ENCODE data around the gene DOCK3.
"Not testable (repeated sequence)": the region's sequence is repeated elsewhere in the genome, so short reads cannot be mapped to it uniquely, and the experiment has no call there.

Gene DOCK3

DNA sequence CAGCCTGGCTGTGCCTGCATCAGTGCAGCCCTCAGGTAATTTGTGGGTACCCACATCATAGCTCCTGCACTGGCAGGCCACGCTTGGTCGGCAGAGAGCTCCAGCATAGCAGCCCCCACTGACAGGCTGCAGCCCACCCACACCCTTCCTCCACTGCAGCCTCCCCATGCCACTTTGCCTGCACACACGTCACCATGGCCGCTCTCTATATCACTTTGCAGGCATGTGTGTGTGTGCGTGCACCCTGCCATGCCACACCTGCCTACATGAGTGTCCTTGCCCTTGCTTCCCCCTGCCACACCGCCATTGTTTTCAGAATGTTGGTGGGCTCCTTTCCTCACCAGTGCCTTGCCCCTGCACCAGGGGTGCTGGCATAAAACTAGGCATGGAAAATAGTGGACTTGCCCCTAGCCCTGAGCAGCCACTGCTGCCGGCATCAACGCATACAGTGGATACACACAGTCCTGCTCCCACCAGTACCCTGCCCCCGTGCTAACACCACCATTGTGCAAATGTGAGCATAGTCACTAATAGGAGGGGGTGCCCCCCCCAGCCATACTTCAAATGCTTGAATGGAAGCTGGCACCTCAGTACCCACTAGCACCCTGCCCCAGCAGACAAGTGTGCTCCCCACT, 431.6 kb downstream of the DOCK3 start:
- TF ChIP-seq, protein P1, sequence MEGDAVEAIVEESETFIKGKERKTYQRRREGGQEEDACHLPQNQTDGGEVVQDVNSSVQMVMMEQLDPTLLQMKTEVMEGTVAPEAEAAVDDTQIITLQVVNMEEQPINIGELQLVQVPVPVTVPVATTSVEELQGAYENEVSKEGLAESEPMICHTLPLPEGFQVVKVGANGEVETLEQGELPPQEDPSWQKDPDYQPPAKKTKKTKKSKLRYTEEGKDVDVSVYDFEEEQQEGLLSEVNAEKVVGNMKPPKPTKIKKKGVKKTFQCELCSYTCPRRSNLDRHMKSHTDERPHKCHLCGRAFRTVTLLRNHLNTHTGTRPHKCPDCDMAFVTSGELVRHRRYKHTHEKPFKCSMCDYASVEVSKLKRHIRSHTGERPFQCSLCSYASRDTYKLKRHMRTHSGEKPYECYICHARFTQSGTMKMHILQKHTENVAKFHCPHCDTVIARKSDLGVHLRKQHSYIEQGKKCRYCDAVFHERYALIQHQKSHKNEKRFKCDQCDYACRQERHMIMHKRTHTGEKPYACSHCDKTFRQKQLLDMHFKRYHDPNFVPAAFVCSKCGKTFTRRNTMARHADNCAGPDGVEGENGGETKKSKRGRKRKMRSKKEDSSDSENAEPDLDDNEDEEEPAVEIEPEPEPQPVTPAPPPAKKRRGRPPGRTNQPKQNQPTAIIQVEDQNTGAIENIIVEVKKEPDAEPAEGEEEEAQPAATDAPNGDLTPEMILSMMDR (IDR thresholded peaks at IDR 0.05; ENCODE audit: extremely low read depth, missing control alignments): no peak
- DNase-seq (ENCODE audit: low spot score): no peak

DNA sequence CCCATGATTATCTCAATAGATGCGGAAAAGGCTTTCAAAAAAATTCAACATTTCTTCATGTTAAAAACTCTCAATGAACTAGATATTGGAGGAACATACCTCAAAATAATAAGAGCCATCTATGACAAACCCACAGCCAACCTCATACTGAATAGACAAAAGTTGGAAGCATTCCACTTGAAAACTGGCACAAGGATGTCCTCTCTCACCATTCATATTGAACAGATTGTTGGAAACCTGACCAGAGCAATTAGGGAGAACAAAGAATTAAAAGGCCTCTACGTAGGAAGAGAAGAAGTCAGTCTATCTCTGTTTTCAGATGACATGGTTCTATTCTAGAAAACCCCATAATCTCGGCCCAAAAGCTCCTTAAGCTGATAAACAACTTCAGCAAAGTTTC, 435.9 kb downstream of the DOCK3 start:
- TF ChIP-seq, protein P1 (IDR thresholded peaks at IDR 0.05; ENCODE audit: extremely low read depth, missing control alignments): no peak
- DNase-seq (ENCODE audit: low spot score): no peak

DNA sequence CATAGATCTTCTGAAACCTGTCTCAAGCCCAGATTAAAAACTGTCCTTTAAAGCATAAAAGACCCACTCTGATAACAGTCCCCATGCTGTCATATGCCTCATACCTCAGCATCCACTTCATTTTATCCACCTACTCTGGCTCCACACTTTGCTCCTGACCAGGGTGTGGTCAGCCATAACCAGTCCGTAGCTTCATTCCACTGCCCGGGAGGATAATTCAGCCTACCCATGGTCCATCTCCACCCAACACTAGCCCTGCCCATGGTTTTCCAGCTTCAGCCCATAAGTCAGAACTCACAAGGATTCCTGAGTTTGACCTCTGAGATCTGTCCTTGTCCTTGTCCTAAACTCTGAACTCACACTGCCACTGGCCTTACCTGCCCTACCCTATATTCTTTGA, 448.2 kb downstream of the DOCK3 start:
- DNase-seq (ENCODE audit: low spot score): no peak
- TF ChIP-seq, protein P1 (IDR thresholded peaks at IDR 0.05; ENCODE audit: extremely low read depth, missing control alignments): no peak

DNA sequence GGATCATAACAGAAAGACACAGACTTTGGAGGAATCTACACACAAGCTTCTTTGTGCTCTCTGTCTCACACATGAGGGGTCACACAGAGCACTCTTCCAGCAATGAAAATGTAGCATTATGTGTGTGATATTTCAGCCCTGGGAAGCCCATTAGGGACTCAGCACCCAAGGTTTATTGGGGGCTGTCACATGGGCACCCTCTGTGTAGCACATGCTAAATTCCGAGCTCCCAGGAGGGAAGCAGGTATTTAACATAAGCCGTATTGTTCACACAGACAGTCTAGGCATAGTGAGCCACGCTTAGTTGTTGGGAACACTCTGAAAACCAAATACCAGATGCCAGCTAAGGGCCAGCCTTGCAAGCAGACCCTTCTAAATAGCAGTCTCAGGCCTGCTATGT, 448.8 kb downstream of the DOCK3 start:
- TF ChIP-seq, protein P1 (IDR thresholded peaks at IDR 0.05; ENCODE audit: extremely low read depth, missing control alignments): no peak
- no peak for DNase-seq (ENCODE audit: low spot score)

DNA sequence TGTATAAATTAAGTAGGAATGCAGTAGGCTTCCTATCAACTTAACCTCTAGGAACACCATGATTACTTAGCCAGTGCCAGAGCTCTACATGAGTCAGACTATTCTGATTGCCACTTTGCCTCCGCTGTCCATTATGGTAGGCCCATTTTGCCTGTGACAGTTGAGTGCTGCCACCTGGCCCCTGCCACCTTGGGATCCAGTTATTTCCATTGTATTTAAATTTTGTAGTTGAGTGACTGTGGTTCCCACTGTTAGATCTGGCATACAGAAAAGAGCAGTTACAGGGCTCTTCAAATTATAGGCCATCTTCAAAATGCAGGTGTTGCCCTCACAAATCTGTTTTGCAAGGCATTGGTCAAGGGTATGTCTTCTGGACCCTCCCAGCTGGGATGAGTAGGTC, 456.9 kb downstream of the DOCK3 start:
- not testable (repeated sequence) for DNase-seq (ENCODE audit: low spot score)

DNA sequence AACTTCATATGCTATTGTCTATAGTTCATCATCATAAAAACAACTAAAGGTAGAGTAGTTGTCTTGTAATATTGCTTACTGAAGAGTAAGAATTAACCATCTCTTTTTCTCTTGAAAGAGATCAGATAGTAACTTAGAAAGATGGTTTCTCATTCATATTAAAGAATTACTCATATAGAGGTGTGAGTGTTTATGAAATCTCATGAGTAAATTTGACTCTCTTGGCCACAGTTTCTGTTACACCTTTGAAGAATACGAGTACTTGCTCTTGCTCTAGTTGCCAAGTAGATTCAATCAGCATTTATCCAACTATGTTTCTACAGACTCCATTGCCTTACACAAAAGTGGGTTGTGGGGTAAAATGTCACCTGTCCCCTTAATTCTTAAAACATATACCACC, 463.0 kb downstream of the DOCK3 start:
- TF ChIP-seq, protein P1 (IDR thresholded peaks at IDR 0.05; ENCODE audit: extremely low read depth, missing control alignments): no peak

DNA sequence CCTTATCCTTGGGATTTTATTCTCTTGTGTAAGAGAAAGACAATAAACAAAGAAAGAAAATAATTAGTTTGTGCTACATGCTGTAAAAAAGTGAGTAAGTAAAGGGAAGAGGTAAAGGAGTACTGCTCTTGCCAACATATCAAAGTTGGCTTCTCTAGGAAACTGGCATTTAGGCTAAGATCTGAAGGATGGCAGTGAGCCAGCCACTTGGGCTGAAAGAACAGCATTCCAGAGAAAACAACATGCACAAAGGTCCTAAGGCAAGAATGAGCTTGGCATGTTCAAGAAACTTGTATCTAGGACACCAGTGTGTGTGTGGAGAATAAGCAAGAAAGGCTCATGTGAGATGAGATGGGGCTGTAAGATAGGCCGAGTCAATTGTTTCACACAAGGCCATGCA, 464.9 kb downstream of the DOCK3 start:
- DNase-seq (ENCODE audit: low spot score): no peak
- TF ChIP-seq, protein P1 (IDR thresholded peaks at IDR 0.05; ENCODE audit: extremely low read depth, missing control alignments): no peak

More for the DNA sequence above, 463.0 kb downstream of the DOCK3 start:
- no peak for DNase-seq (ENCODE audit: low spot score)

DNA sequence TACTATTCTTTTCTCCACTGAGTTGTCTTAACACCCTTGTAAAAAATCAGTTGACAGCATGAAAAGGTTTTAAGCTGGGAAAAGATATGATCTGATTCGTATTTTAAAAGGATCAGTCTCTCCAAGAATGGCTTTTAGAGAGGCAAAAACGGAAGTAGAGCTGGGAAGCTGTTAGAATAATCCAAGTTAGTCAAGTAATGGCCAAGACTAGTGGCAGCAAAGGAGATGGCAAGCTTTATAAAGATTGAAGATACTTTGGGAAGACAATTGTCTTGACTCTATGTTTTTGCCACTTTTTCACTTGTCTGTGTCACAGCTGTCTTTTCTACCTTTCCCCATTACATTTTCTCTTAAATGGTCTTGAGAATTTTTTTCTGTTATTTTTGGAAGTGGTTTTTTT, 466.8 kb downstream of the DOCK3 start:
- no peak for DNase-seq (ENCODE audit: low spot score)
- TF ChIP-seq, protein P1 (IDR thresholded peaks at IDR 0.05; ENCODE audit: extremely low read depth, missing control alignments): no peak

Data from GM20000 (cell line).